Dermis blood vessel endothelial cell (primary cell): ENCODE results near the gene ACACB. TPM values are rescaled to one million over a fixed set of nuclear protein-coding genes. Genes with fewer than 3 reads are reported as not detected.

Experiments used
- DNase-seq: peaks from one replicate; pipeline ENCODE4 v3.0.0; 2010
- total RNA-seq: library from RNA; depleted of rRNA; stranded (reverse); fragments of >200 nt; gene quantifications from 2 replicates; pipeline ENCODE4 v1.2.3, GENCODE V29; 2014

ACACB gene
- total RNA-seq, 1 donor from 2014 or later = 6.0 TPM

- no peak for DNase-seq
Observed at GRCh38 chr12:109258607-109259544, 142.5 kb downstream of the ACACB start.

DNA sequence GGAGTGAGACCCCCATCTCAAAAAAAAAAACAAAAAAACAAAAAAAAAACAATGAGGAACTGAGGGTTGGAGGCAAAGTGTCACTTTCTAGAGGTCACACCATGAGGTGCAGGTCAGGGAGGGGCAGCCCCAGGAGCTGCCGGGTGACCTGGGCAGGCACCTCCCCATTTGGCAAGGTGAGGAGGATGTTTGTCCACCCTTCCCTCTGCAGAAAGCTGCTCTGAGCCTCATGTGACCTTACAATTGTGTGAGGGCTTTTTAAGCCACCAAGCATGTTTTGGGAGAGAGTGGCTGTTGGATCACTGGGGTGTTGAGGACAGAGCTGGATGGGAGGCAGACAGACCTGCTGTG, 143.1 kb downstream of the ACACB start:
- DNase-seq = no peak

GRCh38 chr12:109261087-109261486, 144.7 kb downstream of the ACACB start:
- no peak for DNase-seq

GRCh38 chr12:109261939-109262338, 145.6 kb downstream of the ACACB start:
- DNase-seq = no peak

DNA sequence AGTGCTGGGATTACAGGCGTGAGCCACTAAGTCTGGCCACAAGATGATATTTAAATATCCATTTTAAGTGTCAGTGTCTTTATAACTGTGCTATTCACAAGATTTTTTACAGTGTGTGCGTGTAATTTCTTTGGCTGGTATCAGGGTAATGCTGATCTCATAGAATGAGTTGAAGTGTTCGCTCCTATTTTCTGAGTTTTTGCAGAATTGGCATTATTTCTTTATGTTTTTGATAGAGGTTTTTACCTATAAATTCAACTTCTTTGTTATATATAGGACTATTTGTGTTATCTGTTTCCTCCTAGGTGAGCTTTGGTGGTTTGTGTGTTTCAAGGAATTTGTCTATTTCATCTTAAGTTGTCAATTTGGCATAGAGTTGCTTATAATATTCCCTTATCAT, 147.1 kb downstream of the ACACB start:
- no peak for DNase-seq

DNA sequence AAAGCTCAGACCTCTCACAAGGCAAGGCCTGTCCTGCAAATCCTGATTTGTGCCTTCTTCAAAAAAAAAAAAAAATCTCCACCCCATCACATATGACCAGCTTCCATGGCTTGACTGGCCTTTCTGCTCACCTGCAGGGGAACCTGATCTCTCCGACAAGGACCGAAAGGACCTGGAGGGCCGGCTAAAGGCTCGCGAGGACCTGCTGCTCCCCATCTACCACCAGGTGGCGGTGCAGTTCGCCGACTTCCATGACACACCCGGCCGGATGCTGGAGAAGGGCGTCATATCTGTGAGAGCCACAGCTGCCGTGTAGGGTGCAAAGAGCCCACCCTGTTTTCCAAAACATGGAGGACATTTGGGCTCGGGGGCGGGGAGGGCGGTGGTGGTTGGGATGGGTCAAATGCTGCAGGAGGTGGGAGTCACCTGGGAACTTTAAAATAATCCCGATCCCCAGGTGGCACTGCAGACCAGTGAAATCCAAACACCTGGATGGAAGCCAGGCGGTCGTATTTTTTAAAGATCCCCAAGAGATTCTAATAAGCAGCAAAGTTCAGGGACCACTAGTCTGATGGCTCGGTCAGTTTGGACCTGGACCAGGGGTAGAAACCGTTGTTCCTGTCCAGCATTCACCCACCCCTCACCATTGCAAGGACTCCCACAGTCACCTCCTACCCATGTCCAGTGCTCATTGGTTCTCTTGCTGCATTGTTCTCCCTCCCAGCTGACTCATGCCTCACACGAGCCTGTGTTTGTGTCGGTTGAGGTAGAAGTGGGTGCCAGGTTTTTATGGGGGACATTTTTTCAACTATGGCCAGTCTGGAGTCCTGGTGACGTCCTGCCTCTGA, 147.9 kb downstream of the ACACB start:
- DNase-seq = peak; percentile 76

DNA sequence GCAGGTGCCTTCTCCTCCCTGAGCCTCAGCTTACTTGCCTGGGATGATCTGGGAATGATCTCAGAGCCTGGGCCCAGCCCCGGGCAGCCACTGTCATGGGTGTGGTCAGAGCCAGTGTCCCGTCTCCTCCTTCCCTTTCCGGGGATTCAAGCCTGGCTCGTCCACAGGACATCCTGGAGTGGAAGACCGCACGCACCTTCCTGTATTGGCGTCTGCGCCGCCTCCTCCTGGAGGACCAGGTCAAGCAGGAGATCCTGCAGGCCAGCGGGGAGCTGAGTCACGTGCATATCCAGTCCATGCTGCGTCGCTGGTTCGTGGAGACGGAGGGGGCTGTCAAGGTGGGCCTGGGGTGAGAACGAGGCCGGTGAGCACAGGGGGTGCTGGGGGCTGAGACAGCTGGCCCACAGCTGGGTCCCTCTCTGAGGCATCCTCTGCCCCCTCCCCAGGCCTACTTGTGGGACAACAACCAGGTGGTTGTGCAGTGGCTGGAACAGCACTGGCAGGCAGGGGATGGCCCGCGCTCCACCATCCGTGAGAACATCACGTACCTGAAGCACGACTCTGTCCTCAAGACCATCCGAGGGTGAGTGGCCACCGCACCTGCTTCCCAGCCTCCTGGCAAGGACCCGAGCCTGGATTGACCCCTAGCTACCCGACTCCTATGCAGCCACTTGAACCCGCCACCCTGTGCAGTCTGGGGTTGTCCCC, 148.7 kb downstream of the ACACB start:
- DNase-seq = no peak

DNA sequence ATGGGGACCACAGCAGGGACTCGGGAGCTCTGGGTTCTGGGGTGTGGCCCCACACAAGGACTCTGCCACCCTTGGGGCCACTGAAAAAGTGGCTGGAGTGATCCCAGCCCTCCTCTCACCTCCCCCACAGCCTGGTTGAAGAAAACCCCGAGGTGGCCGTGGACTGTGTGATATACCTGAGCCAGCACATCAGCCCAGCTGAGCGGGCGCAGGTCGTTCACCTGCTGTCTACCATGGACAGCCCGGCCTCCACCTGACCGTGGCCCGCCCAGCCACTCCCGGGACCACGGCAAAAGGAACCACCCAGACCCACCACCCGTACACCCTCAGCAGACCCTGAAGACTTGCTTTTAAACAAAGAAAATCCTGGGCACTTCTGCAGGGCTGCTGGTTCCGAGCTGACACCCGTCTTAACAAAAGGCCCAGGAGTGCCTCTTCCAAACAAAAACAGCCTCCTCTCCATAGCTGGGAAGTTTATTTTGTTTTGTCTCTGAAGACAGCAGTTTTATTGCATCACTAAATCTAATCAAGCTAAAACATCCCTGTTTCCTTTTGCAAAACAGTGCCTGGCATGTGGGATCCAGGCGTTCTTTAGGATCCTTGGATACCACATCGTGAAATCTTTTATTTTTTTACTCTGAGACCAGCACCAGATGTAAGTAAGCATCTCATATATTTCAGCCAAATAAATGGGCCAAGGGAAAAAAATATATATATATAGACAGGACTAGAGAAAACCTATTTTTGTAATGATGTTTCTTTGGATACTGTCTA, 149.9 kb downstream of the ACACB start:
- no peak for DNase-seq

DNA sequence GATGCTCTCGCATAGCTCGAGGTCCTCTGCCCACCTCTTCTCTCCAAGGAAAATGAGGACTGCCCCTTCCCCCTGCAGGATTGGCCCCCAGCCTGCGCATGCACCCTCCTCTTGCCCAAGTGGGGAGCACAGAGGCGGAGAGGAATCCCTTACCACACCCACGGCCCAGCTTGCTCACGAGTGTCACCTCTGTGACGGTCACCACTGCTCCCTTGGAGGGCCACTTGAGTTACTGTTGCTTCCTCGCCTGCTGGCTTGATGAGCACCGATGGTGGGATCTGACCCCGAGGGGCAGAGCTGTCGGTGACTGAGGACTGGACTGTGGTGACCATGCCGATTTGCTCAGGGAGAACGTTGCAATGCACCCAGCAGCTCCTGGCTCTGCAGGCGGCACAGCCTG, 151.0 kb downstream of the ACACB start:
- DNase-seq = no peak

GRCh38 chr12:109268896-109269295, 152.5 kb downstream of the ACACB start:
- DNase-seq = no peak

- DNase-seq = no peak
Observed at GRCh38 chr12:109269428-109269827, 153.0 kb downstream of the ACACB start.

DNA sequence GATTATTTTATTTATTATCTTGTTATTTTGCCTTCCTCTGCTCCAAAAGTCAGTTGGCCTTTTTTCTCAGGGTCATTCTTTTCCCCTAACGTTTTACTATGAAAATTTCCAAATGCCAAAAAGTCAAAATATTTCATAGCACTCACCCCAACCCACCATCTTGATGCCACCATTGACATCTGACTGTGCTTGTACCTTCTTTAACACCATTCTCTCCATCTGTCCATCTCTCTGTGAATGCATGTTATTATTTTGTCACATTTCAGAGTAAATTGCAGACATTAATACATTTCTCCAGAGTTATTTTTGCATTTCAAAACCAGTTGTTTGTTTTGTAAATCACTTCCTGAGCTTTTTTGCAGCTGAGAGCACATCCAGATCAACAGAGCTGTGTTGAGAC, 154.1 kb downstream of the ACACB start:
- DNase-seq = no peak

DNA sequence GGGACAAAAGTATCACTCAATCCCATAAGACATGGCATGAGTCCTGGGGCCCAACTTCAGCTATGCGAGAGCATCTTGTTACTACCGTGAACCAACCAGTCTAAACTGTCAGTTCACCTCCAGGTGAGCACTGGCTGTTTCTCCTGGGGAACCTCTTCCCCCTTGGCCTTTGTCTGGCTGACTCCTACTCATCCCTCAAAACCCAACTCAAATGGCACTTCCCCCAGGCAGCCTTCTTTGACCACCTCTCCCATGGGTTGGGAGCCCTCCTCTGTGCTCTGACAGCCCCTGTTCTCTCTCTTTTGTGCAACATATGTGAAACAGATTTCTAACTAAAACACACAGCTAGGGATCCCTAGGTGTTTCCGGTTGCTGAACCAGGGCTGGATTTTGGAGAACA, 155.0 kb downstream of the ACACB start:
- DNase-seq = no peak

DNA sequence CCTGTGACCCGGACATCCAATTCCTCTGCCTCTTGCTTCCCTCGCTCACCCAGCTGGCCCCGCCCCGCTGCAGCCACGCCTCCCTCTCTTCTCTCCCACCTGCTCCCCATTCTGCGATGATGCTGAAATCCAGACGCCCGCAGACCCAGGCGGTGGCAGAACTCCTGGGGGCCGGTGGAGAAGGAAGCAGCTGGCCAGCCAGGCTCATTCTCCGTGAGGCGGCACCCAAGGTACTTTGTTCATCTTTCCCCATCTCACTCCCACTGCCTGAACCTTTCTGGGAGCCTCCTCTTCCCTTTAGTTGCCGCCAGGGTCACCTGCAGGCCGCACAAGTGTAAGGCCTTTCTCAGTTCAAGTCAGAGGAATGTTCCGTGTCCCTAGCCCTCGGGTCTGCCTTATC, 157.0 kb downstream of the ACACB start:
- no peak for DNase-seq

GRCh38 chr12:109274381-109274780, 158.0 kb downstream of the ACACB start:
- DNase-seq = no peak

GRCh38 chr12:109275173-109275572, 158.8 kb downstream of the ACACB start:
- DNase-seq = no peak

DNA sequence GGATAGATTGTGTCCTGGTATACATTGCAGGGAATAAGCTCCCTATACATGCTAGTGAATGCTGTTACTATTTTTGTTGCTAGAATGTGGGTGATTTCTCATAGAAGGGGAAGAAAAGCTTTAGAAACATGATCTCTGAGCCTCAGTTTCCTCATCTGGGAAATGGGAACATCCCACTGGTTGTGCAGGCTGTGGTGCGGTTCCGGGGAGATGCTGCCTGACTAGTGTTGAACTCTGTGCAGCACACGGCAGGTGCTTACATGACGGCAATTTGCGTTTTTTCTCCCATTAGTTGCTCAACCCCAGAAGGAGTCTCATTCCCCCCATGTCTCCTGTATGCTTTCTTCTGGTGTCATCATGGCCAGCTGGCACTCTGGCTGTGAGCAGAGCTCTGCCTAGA, 159.8 kb downstream of the ACACB start:
- DNase-seq = no peak

DNA sequence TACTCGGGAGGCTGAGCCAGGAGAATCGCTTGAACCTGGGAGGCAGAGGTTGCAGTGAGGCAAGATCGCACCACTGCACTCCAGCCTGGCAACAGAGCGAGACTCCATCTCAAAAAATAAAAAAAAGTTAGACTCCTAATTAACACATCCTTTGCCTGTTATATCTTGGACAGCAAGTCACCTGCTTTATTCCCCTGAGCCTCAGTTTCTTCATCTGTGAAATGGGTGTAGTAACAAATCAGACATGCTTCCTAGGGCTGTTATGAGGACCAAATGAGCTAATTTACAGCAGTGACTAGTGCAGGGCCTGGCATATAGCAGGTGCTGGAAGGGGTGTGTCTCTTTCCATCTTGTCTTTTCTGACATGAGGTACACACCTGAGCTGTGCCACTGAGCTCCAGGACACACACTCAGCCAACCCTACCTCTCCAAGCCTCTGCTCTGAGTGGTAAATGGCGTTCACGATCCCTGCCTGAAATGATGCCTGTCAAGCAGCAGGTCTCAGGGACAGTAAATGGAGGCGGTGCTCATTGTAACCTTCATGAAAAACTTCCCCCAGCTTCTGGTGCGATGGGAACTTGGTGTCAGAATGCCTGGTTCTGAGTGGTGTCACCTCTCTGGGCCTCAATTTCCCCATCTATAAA, 161.0 kb downstream of the ACACB start:
- DNase-seq = no peak

GRCh38 chr12:109277899-109278762, 161.7 kb downstream of the ACACB start:
- no peak for DNase-seq

GRCh38 chr12:109278912-109279311, 162.5 kb downstream of the ACACB start:
- DNase-seq = no peak

GRCh38 chr12:109279525-109279924, 163.1 kb downstream of the ACACB start:
- DNase-seq = no peak
